HCT116 (cell line): ENCODE measurements around the gene ARFGEF3.

Experiments used
- CBX3 ChIP-seq: IDR thresholded peaks from 2 replicates; pipeline ENCODE4 v1.6.1; 2012; ENCODE audit warnings: low read depth
- EZH2 ChIP-seq: fragments of 200-600 bp; sonication (generic); IDR thresholded peaks from 2 replicates; pipeline ENCODE4 v1.6.1; 2017; ENCODE audit warnings: antibody characterized with exemption, mixed run types
- JUND ChIP-seq: IDR thresholded peaks from 2 replicates; pipeline ENCODE4 v1.6.1; 2012
- POLR2AphosphoS5 ChIP-seq: IDR thresholded peaks from 2 replicates; pipeline ENCODE4 v1.6.1; 2011; ENCODE audit warnings: mild to moderate bottlenecking, low read depth, low read length, moderate library complexity
- SIN3A ChIP-seq: IDR thresholded peaks from 2 replicates; pipeline ENCODE4 v1.6.1; 2012; ENCODE audit warnings: low read depth
- ZNF274 ChIP-seq: fragments of 200-500 bp; sonication (Bioruptor generic); IDR thresholded peaks from 2 replicates; pipeline ENCODE4 v1.6.1; 2014; ENCODE audit warnings: mild to moderate bottlenecking, low read depth, low read length, inconsistent platforms
- TF ChIP-seq, protein P1 (sequence below), 3 experiments: fragments of 200-600 bp in 1 of 3; sonication (generic) in 1 of 3; IDR thresholded peaks in 2 of 3; conservative IDR thresholded peaks in 1 of 3; 2 replicates each; pipeline ENCODE4 v1.5.1; 2012 to 2017; ENCODE audit warnings: low read depth in 2 of 3, low read length in 2 of 3, antibody characterized with exemption in 1 of 3, borderline replicate concordance in 1 of 3, control low read depth in 1 of 3, mild to moderate bottlenecking in 1 of 3, mixed read lengths in 1 of 3, mixed run types in 1 of 3, moderate library complexity in 1 of 3; ENCODE audit not compliant: insufficient read depth in 1 of 3

DNA sequence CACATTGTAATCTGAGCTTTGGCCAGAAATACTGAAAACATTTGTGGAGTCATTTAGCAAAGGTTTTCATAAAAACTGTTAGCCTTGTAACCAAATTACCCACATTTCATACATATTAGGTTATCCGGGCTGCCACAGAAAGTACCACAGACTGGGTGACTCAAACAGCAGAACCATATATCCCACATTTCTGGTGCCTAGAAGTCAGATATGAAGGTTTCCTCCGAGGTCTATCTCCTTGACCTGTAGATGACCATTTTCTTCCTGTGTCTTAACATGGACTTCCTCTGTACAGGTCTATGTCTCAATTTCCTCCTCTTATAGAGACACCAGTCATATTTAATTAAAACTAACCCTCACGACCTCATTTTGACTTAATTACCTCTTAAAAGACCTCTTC is 166.5 kb downstream of the ARFGEF3 start:
- TF ChIP-seq, protein P1, sequence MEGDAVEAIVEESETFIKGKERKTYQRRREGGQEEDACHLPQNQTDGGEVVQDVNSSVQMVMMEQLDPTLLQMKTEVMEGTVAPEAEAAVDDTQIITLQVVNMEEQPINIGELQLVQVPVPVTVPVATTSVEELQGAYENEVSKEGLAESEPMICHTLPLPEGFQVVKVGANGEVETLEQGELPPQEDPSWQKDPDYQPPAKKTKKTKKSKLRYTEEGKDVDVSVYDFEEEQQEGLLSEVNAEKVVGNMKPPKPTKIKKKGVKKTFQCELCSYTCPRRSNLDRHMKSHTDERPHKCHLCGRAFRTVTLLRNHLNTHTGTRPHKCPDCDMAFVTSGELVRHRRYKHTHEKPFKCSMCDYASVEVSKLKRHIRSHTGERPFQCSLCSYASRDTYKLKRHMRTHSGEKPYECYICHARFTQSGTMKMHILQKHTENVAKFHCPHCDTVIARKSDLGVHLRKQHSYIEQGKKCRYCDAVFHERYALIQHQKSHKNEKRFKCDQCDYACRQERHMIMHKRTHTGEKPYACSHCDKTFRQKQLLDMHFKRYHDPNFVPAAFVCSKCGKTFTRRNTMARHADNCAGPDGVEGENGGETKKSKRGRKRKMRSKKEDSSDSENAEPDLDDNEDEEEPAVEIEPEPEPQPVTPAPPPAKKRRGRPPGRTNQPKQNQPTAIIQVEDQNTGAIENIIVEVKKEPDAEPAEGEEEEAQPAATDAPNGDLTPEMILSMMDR (IDR thresholded peaks at IDR 0.05 in 2 of 3, conservative IDR thresholded peaks at IDR 0.05 in 1 of 3; ENCODE audit: borderline replicate concordance in 1 of 3, insufficient read depth in 1 of 3, low read depth in 2 of 3, low read length in 2 of 3): no peak
- TF ChIP-seq POLR2AphosphoS5 (no peak), SIN3A (no peak), EZH2 (no peak), ZNF274 (no peak), JUND (no peak), CBX3 (no peak)
